Stimulated activated CD4-positive, alpha-beta T cell treated with anti-CD3 and anti-CD28 coated beads, Interleukin-4, amount 100 ng/mL, for 1 hour (primary cell): ENCODE data around the gene WNT3.
"Not testable (repeated sequence)": the region's sequence is repeated elsewhere in the genome, so short reads cannot be mapped to it uniquely, and the experiment has no call there.

Source experiments
- DNase-seq: peaks from one replicate; pipeline ENCODE4 v3.0.0-alpha.2; 2020

WNT3 gene

GRCh38 chr17:46818316-46818928, at the start of gene WNT3:
WNT3 (minus strand) TSS chr17:46818692; CDS start chr17:46818597, 95 bp downstream.
- DNase-seq = peak; percentile 64

DNA sequence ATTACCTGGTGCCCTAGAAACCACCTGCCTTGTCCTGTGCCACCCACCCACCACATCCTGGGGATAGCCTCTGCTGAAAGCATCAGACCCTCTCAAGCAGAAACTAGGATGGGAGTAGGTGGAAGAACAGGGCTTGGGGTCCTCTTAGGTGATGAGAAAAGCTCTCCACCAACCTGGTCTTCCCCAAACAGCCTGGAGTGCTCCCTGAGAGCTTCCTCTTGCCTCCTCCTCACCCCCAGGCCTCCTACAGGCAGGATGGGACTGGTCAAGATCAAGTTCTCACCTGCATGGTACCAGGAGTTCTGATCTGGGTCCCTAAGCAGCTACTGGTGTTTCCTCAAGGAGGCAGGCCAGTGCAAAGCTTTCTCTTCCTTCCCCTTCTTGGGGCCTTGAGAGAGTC, 48.3 kb upstream of the WNT3 start:
- no peak for DNase-seq

DNA sequence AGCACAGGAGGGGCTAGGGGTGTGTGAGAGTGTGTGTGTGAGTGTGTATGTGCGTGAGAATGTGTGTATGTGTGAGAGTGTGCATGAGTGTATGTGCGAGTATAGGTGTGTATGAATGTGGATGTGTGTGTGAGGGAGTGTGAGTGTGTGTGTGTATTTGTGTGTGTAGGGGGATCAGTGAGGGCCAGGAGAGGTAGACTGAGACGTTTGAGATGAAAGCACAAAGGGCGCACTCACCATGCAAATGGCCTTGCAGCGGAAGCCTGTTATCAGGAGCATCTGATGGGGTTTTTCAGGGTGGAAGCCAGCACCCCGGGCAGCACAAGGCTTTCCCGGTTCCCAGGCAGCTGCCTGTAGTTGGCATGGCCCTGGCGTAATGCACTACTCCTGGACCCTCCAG, 47.8 kb upstream of the WNT3 start:
- no peak for DNase-seq

DNA sequence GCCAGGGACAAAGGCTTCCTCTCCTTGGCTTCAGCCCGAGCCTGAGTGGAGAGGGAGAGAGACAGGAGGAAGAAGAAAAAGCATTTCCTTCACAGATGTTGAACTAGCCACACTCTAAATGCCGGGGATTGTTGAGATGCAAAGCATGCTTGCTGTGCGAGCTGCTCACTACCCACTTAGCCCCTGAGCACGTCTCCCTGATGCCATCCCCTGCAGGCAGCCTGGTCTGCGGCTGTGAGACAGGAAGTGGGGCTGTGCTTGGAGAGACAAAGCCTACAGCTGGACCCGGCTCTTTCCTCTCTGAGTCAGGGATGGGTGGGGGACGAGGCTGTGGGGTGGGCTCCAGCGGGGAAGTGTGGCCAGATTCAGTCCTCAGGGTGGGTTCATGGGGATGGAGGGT, 46.6 kb upstream of the WNT3 start:
- DNase-seq = no peak

GRCh38 chr17:46863383-46864121, 45.1 kb upstream of the WNT3 start:
- DNase-seq = no peak

GRCh38 chr17:46862949-46863348, 44.5 kb upstream of the WNT3 start:
- no peak for DNase-seq

- no peak for DNase-seq
Measured at GRCh38 chr17:46859996-46860395, 41.5 kb upstream of the WNT3 start.

DNA sequence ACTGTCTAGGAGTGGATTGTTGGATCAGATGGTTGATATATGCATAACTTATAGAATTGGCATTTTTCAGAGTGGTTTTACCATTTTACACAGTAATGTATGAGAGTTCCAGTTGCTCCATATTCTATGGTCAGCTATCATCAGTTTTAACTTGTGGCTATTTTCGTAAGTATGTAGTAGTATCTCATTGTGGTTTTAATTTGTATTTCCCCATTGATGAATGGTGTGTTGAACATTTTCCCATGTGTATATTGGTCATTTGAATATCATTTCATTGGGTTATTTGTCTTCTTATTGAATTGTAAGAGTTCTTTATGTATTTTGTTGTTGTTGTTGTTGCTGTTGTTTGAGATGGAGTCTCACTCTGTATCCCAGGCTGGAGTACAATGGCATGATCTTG, 39.1 kb upstream of the WNT3 start:
- no peak for DNase-seq

DNA sequence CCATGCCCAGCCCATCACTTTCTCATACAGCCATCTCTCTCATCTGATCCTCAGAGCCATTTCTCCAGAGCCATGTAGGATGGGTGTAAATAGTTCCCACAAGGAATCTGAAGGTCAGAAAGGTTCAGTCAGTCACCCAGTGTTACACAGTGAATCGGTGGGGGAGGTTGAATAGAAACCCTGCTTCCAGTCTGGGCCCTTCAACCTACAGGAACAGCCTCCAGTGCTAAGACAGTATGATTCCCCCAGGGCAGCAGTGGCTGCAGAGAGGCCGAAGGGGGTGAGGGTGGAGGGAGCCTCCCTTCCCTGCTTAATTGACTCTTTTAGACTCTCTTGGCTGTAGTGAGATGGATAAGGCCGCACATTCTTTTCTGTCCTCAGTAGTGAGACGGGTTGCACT, 36.5 kb upstream of the WNT3 start:
- DNase-seq = no peak

DNA sequence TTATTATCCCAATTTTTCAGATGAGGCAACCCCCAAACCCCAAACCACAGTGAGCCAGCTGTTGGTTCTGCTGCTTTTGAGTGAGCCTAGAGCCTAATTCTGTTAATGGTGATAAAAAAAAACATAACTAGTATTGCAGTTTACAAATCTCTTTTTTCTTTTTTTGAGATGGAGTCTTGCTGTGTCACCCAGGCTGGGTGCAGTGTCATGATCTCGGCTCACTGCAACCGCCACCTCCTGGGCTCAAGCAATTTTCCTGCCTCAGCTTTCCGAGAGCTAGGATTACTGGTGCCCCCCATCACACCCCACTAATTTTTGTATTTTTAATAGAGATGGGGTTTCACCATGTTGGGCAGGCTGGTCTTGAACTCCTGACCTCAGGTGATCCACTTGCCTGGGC, 36.0 kb upstream of the WNT3 start:
- DNase-seq = no peak

DNA sequence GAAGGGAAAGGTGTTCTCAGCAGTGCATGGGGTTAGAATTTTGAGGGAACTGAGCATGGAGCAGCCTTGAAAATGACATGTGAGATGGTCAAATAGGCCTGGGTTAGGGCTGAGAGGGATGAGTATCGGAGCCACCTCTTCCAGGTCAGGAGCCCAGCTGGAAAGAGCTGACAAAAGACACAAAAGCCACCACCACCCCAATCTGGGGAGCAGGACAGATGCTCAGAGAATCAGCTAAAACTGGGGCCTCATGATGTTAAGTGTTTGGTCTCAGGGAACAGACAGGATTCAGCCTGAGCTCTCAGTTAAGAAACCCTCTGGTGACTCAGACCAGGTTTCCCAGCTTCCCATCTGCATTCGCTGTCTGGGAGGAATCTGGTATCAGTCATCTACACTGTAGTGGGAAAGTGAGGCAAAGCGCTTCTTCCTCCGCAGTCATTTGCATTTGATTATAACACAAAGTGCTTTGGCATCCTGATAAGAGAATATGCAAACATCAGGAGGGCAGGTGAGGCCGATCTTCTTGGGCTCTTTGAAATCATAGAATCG, 35.5 kb upstream of the WNT3 start:
- no peak for DNase-seq

GRCh38 chr17:46851029-46851741, 32.7 kb upstream of the WNT3 start, which contains the start of gene WNT9B:
WNT9B (plus strand) TSS chr17:46851583; CDS start chr17:46851639, 56 bp downstream.
- DNase-seq = peak; percentile 15

DNA sequence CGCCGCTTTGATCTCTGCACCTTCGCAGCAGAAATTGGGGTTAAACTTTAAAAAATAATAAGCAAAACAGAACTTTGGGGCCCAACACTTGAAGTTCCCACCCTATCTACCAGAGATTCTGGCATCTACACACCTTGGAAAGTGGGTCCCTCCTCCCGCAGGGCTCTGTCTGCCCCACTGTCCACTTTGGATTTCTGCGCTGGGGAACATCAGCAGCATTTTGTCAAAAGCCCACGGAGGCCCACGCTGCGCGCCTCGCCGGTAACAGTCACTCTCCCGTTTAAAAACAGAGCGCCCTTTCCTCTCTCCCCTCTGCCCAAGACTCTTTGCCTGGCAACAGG, 32.2 kb upstream of the WNT3 start:
- DNase-seq = no peak

GRCh38 chr17:46848534-46848933, 30.0 kb upstream of the WNT3 start:
- DNase-seq = no peak

DNA sequence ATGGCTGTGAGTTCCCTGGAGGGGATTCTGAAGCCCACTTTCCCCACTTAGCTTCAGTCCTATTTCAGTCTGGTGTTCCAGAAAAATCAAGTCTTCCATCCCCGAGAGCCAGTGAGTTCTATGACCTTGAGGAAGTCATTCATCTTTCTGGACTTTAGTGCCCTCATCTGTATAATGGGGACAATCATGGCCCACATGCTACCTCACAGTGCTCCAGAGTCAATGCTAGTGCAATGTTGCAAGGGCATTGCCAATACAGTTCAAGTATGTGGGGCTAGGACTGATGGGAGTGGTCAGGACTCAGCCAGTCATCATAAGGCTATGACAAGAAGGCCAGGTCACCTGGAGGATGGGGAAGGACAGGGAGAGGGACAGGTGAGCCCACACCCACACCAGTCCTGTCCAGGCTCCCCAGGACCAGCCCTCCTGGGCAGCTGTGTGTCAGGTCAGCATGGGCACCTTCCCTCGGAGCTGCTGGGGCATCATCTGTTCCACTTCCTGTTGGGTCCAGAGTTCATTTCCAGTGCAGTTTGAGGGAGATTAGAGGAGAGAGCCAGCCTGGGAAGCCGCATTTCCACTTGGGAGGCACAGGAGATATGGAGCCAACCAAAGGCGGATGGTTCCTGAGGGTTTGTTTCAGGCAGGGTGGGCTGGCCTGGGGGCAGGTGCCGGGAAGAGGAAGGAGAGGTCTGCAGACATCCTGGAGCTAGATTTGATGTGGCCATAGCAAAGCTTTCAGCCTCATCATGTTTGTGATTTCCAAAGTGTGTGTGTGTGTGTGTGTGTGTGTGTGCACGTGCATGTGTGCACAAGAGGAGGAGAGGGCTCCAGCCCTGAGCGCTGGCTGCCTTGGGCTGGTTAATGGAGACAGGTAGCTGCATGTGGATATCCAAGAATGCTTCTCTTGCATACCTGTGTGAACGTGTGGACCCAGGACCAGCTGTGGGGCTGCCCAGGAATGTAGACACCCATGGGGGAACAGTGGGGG, 29.0 kb upstream of the WNT3 start:
- DNase-seq = no peak

DNA sequence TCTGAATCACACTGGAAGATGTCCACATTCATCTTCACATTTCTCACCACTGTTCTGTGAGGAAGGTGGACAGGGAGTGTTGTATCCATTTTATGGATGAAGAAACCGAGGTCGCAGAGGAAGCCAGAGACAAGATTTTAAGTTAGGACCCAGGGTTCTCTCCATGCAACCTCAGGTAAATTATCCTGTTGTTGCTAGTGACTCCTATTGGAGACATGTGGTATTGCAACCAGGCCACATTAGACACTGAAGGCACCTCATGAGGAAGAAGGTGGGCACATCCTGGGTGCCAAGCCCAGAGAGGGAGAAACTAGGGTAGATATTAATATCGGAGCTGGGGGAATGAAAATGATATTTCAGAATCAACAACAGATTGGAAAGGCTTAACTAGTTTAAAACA, 24.3 kb upstream of the WNT3 start:
- no peak for DNase-seq

- DNase-seq = peak; percentile 37
Measured at GRCh38 chr17:46841561-46842379, 23.3 kb upstream of the WNT3 start.

- not testable (repeated sequence) for DNase-seq
Measured at GRCh38 chr17:46840596-46840995, 22.1 kb upstream of the WNT3 start.

GRCh38 chr17:46839211-46839610, 20.7 kb upstream of the WNT3 start:
- DNase-seq = no peak

DNA sequence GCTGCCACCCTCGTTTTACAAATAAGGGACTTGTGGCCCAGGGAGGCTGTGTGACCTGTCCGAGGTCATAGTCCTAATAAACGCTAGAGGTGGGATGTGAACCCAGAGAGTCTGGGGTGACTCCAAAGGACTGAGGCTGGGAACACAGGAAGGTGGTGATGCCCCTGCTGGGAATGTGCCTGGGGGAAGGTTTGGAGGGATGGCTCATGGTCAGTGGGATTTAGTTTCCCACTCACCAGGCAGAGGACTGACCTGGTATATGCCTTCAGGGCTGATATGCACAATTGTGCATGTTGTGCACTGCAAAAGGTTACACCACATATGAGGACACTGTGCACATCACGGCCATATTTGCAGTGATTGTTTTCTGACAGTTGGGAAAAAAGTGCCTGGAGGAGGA, 19.0 kb upstream of the WNT3 start:
- no peak for DNase-seq

GRCh38 chr17:46836500-46836899, 18.0 kb upstream of the WNT3 start:
- no peak for DNase-seq

DNA sequence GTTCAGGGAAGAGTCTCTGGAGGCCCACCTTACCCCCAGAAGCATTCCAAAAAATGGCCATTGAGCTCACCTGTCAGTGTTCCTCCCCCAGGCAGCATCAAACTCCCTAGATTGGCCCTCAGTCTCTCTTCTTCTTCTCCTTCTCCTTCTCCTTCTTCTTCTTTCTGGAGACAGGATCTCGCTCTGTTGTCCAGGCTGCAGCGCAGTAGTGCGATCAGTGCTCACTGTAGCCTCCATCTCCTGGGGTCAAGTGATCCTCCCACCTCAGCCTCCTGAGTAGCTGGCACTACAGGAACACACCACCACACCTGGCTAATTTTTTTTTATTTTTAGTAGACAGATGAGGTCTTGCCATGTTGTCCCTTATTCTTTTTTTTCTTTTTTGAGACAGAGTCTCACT, 16.4 kb upstream of the WNT3 start:
- no peak for DNase-seq
